K562 (cell line): ENCODE results near the gene PCSK5. TPM values are rescaled to one million over a fixed set of nuclear protein-coding genes. Genes with fewer than 3 reads are reported as not detected.

Experiments
- ATAC-seq: fragments of 200-7000 bp; cut with Tn5 transposase; 3 replicates; pipeline ENCODE4 v1.9.1; 2020; ENCODE audit warnings: moderate library complexity
- BruUV-seq: library from RNA; stranded (reverse); fragments of 400-500 nt; replicated peaks from 2 replicates; lab custom pipeline; 2021; lab: Mats Ljungman, UMichigan
- CTCF ChIA-PET: fragments of 300-600 bp; formaldehyde crosslinking; extraction: SDS; loops from one replicate; lab custom pipeline; 2021; ENCODE audit warnings: low intra/inter-chr PET ratio; lab: Yijun Ruan, JAX
- POLR2A ChIA-PET: fragments of 300-600, 350-650 bp; sonication (Branson Sonifier 250); formaldehyde crosslinking; extraction: SDS; loops from one replicate; lab custom pipeline; 2021; ENCODE audit warnings: antibody characterized with exemption, inconsistent platforms; lab: Yijun Ruan, JAX
- DNase-seq, 4 experiments: peaks; one replicate each; pipeline versions ENCODE4 v3.0.0 to v3.0.0-alpha.2; 2011 to 2018; ENCODE audit warnings: low spot score in 3 of 4, mixed read lengths in 3 of 4; ENCODE audit errors: extremely low read depth in 1 of 4
- FAIRE-seq: peaks from 2 replicates; lab custom pipeline; 2011; peaks lifted over from hg19 to GRCh38; lab: Jason Lieb, UNC
- H2AFZ ChIP-seq: 2 replicates; pipeline ENCODE4 v1.6.0; 2011; ENCODE audit warnings: low read depth, low read length, control low read depth, inconsistent platforms
- H3K27ac ChIP-seq: fragments of 200-600 bp; 3 replicates; pipeline ENCODE4 v1.8.0; 2011; ENCODE audit warnings: low read depth, mild to moderate bottlenecking, control low read depth, inconsistent platforms, low read length, moderate library complexity, mixed read lengths; ENCODE audit errors: extremely low read depth
- H3K27me3 ChIP-seq, 2 experiments: fragments of 300-600 bp in 1 of 2; 2 replicates in 1 of 2; 3 replicates in 1 of 2; pipeline versions ENCODE4 v1.6.0 to v1.8.0; 2011; ENCODE audit warnings: inconsistent platforms in 2 of 2, low read length in 2 of 2, mild to moderate bottlenecking in 1 of 2, mixed read lengths in 1 of 2, moderate library complexity in 1 of 2; ENCODE audit not compliant: control insufficient read depth in 2 of 2, insufficient read depth in 2 of 2
- H3K36me3 ChIP-seq: fragments of 300-600 bp; 3 replicates; pipeline ENCODE4 v1.8.0; 2011; ENCODE audit warnings: mild to moderate bottlenecking, low read length, inconsistent platforms; ENCODE audit not compliant: control insufficient read depth, insufficient read depth
- H3K4me1 ChIP-seq, 2 experiments: fragments of 200-600 bp in 1 of 2; replicated peaks in 1 of 2; 2 replicates in 1 of 2; 3 replicates in 1 of 2; pipeline versions ENCODE4 v1.5.1 to v1.8.0; 2011; ENCODE audit warnings: inconsistent platforms in 2 of 2, low read length in 2 of 2, mild to moderate bottlenecking in 1 of 2, mixed read lengths in 1 of 2, moderate library complexity in 1 of 2; ENCODE audit not compliant: control insufficient read depth in 2 of 2, insufficient read depth in 2 of 2
- H3K4me2 ChIP-seq: 2 replicates; pipeline ENCODE4 v1.6.1; 2011; ENCODE audit warnings: low read length, control low read depth, inconsistent platforms, mixed read lengths; ENCODE audit not compliant: insufficient read depth
- H3K4me3 ChIP-seq: fragments of 200-600 bp; sonication (generic), shearing (Covaris generic); 2 replicates; pipeline ENCODE4 v1.5.1; 2016; ENCODE audit warnings: control low read depth, inconsistent platforms
- H3K79me2 ChIP-seq: fragments of 200-600 bp; 3 replicates; pipeline ENCODE4 v1.8.0; 2011; ENCODE audit warnings: low read length, inconsistent platforms; ENCODE audit not compliant: control insufficient read depth, insufficient read depth
- H3K9ac ChIP-seq, 2 experiments: 2 replicates each; pipeline versions ENCODE4 v1.6.0 to v1.6.1; 2011; ENCODE audit warnings: low read depth in 2 of 2, low read length in 2 of 2, control low read depth in 1 of 2, inconsistent platforms in 1 of 2, mild to moderate bottlenecking in 1 of 2, mixed read lengths in 1 of 2; ENCODE audit not compliant: insufficient read depth in 1 of 2
- H3K9me1 ChIP-seq: one replicate; pipeline ENCODE4 v1.6.0; 2011; ENCODE audit warnings: inconsistent platforms, mild to moderate bottlenecking, low read length, moderate library complexity; ENCODE audit not compliant: control insufficient read depth, insufficient read depth
- H3K9me3 ChIP-seq: replicated peaks from 2 replicates; pipeline ENCODE4 v1.5.1; 2011; ENCODE audit warnings: low read depth, low read length, inconsistent platforms; ENCODE audit not compliant: control insufficient read depth, insufficient read depth
- H4K20me1 ChIP-seq: replicated peaks from 2 replicates; pipeline ENCODE4 v1.6.1; 2011; ENCODE audit warnings: low read length, inconsistent platforms, mixed read lengths; ENCODE audit not compliant: control insufficient read depth, insufficient read depth
- CSDE1 ChIP-seq, 2 experiments: fragments of 450-650 bp; IDR thresholded peaks; 2 replicates each; pipeline ENCODE4 v1.6.1; 2016; ENCODE audit warnings: mild to moderate bottlenecking in 1 of 2
- EWSR1 ChIP-seq: fragments of 450-650 bp; IDR thresholded peaks from 2 replicates; pipeline ENCODE4 v1.6.1; 2018; ENCODE audit warnings: borderline replicate concordance, mild to moderate bottlenecking, low read depth, moderate library complexity; ENCODE audit not compliant: partially characterized antibody
- ILK ChIP-seq: fragments of 450-650 bp; IDR thresholded peaks from 2 replicates; pipeline ENCODE4 v1.6.1; 2016; ENCODE audit warnings: missing genetic modification characterization, low read depth, mild to moderate bottlenecking, missing compliant biosample characterization, moderate library complexity, borderline replicate concordance
- THAP7 ChIP-seq: fragments of 250-450 bp; sonication (Bioruptor Pico); IDR thresholded peaks from 2 replicates; pipeline ENCODE4 v1.5.0; 2021
- ZNF232 ChIP-seq: sonication (generic); formaldehyde crosslinking; IDR thresholded peaks from 2 replicates; pipeline ENCODE4 v1.8.0; 2022; ENCODE audit warnings: mild to moderate bottlenecking, missing genetic modification reagents
- ZNF263 ChIP-seq: sonication (generic); formaldehyde crosslinking; IDR thresholded peaks from 2 replicates; pipeline ENCODE4 v1.8.0; 2022; ENCODE audit warnings: mild to moderate bottlenecking, missing genetic modification reagents, borderline replicate concordance
- ZNF707 ChIP-seq: fragments of 250-450 bp; sonication (Bioruptor Pico); conservative IDR thresholded peaks from 2 replicates; pipeline ENCODE4 v1.8.0; 2022; ENCODE audit warnings: inconsistent platforms, mild to moderate bottlenecking, moderate library complexity
- WGBS: fragments of 100-300 bp; shearing (Covaris generic); methylation state at CpG from one replicate; pipeline ENCODE4 v1.1.6; 2016; ENCODE audit warnings: low coverage, mixed read lengths; ENCODE audit not compliant: insufficient coverage; ENCODE audit errors: missing lambda C conversion rate; 5-methylcytosine and 5-hydroxymethylcytosine counted together
- in situ Hi-C: fragments of 300-500 bp; cut with MboI; formaldehyde crosslinking; loops from 4 replicates; pipeline ENCODE4 v1.15.0; 2018; ENCODE audit warnings: inconsistent platforms, mixed read lengths
- intact Hi-C: fragments of 100-400 bp; cut with micrococcal nuclease; formaldehyde crosslinking; loops from 2 replicates; pipeline ENCODE4 v1.14.2; 2022
- polyA plus RNA-seq, 8 experiments: library from polyadenylated mRNA; depleted of rRNA in 4 of 8; stranded (reverse) in 5 of 8; unstranded in 3 of 8; fragments of >200 nt; fragmentation: Nextera tagmentation in 2 of 8; fragmentation: Illumina TruSeq in 1 of 8; extraction: Ambion mirVana in 2 of 8; extraction: Trizol in 1 of 8; gene quantifications; 2 replicates each; pipeline versions ENCODE4 v1.2.1 to v1.2.3, GENCODE V29; 2011 to 2014; ENCODE audit warnings: inconsistent platforms in 1 of 8, missing spikeins in 1 of 8
- total RNA-seq, 7 experiments: library from RNA; depleted of rRNA in 6 of 7; stranded (reverse); fragments of >200 nt in 6 of 7; fragmentation: Illumina TruSeq in 2 of 7; extraction: Trizol in 2 of 7; gene quantifications; 2 replicates each; pipeline versions ENCODE4 v1.2.1 to v1.2.3, GENCODE V29; 2011 to 2021; ENCODE audit warnings: low replicate concordance in 1 of 7

Gene PCSK5
- total and polyA plus RNA-seq, 9 of the 15 experiments (the other 6 are each of a cell fraction or from before 2014, with no cell fraction given) = not detected

GRCh38 chr9:75890472-75891276, at the start of gene PCSK5 (continued):
- TF ChIP-seq EWSR1 = no peak
- no peak for TF ChIP-seq CSDE1 (IDR thresholded peaks at IDR 0.05)
- no peak for TF ChIP-seq THAP7 (CRISPR knock-in tag)
- peak; percentile 86 for TF ChIP-seq ZNF263
- TF ChIP-seq ZNF707 (CRISPR knock-in tag) = no peak

- CTCF ChIA-PET = no interaction called here
These were observed 46.2 kb upstream of the PCSK5 start for GRCh38 chr9:75844321-75844720.

More at GRCh38 chr9:75844321-75844720, 46.2 kb upstream of the PCSK5 start:
- WGBS = 0% methylated on average over 2 of the region's 2 CpGs
- Histone ChIP-seq H3K9me1 (no peaks in the 10 kb centered on the region), H3K4me2 (no peak overlapping the region), H3K27ac (no peak overlapping the region), H3K27me3 (no peaks in the 10 kb centered on the region), H3K9me3 (no peaks in the 10 kb centered on the region), H3K4me3 (no peak overlapping the region), H3K79me2 (no peaks in the 10 kb centered on the region), H4K20me1 (no peaks in the 10 kb centered on the region), H3K4me1 (no peaks in the 10 kb centered on the region), H3K9ac (no peak overlapping the region), H3K36me3 (no peaks in the 10 kb centered on the region), H2AFZ (no peak overlapping the region)
- TF ChIP-seq ZNF232 (CRISPR knock-in tag) (no peak), ILK (tag) (no peak)
- POLR2A ChIA-PET = no interaction called here
- no peak for FAIRE-seq
- no peak for ATAC-seq
- intact Hi-C loops (no loop called here), in situ Hi-C loops (no loop called here)
- no peak for DNase-seq
- no TSS peak for BruUV-seq
